GM18909 (cell line): ENCODE results near the gene DDIT4.
"Not testable (repeated sequence)": the region's sequence is repeated elsewhere in the genome, so short reads cannot be mapped to it uniquely, and the experiment has no call there.

Source experiments
- ATAC-seq: cut with Tn5 transposase; IDR thresholded peaks from one replicate; pipeline ENCODE4 v1.9.1; 2021; ENCODE audit warnings: mild to moderate bottlenecking; ENCODE audit not compliant: unreplicated experiment, poor library complexity

DDIT4 gene

DNA sequence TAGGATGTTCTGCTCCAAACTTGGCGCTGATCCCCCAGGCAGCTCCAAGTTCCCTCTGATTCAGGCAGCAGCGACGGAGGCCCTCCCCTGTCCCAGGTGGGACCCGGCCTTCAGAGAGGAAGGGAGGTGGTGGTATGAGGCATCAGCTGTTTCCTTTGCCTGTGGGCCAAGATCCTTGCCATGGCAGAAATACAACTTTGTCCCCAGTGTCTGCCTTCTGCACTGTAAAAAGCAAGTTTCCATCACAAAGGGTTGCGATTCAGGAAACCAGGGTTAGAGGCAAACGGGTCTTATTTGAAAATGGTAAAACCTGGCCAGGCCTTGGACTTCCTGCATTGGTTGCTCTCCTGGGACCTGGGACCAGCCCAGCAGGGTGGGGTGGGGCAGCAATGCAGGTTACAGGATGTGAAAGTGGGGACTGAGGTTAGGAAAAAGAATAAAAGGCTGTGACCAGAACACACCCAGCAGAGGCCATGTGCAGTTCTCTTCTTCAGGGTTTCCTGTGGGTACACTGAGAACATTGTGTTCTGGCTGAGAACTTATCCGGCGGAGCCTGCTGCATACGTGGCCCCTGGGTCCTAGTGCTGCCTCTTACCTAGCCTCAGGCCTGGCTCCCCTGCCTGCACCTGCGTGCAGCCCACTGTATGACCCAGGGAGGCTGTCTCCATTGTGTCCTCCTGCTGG, 25.1 kb upstream of the DDIT4 start:
- ATAC-seq, result peak; percentile 83

DNA sequence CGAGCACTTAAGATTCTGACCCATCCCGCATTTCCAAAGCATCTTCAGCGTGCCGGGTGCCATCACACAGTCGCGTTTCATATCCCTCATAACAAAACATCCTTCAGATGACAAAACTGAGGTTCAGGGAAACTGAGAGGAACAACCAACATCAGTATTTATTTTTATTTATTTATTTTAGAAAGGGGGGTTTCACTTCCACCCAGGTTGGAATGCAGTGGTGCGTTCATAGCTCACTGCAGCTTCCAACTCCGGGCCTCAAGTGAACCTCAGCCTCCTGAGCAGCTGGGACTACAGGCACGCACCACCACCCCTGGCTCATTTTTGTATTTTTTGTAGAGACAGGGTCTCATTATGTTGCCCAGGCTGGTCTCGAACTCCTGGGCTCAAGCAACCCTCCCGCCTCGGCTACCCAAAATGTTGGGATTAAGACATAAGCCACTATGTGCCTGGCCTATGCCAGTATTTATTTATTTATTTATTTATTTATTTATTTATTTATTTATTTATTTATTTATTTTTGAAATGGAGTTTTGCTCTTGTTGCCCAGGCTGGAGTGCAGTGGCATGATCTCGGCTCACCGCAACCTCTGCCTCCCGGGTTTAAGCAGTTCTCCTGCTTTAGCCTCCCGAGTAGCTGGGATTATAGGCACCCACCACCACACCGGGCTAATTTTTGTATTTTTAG, 24.4 kb upstream of the DDIT4 start:
- not testable (repeated sequence) for ATAC-seq

GRCh38 chr10:72250666-72251065, 23.1 kb upstream of the DDIT4 start:
- no peak for ATAC-seq

DNA sequence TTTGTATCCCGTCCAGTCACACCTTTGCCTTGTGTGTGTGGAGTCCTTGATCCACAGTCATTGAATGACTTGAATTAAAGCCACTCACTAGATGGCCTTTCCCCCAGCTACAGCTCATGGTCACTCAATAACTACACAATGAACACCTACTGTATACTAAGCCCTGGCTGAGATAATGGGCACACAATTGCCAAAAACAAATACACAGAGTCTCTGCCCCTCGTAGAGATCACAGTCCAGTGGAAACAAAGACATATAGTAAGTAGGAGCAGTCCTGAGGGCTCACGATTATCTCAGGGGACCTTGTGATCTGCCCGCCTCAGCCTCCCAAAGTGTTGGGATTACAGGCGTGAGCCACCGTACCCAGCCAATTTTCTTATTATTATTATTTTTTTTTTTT, 22.1 kb upstream of the DDIT4 start:
- no peak for ATAC-seq

DNA sequence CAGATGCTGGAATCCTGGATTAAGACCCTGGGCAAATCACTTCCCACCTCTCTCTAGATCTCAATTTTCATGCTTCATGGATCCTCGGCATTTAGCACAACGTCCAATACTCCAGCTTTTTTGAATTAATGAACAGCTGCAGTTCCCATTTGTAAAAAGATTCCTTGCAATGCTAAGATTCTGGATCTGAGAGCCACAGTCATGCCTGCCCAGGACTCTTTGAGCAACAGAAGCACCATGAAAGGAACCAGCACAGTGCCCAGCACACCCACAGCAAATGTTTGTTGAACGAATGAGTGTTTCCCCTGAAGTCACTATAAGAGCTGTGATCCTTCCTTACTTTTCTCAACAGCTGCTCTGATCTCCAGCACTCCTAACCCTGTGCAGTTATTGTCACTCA, 20.8 kb upstream of the DDIT4 start:
- no peak for ATAC-seq

GRCh38 chr10:72253578-72253977, 20.1 kb upstream of the DDIT4 start:
- no peak for ATAC-seq

- no peak for ATAC-seq
Observed at GRCh38 chr10:72254813-72255568, 18.7 kb upstream of the DDIT4 start.

GRCh38 chr10:72255977-72256729, 17.6 kb upstream of the DDIT4 start:
- ATAC-seq, result no peak

DNA sequence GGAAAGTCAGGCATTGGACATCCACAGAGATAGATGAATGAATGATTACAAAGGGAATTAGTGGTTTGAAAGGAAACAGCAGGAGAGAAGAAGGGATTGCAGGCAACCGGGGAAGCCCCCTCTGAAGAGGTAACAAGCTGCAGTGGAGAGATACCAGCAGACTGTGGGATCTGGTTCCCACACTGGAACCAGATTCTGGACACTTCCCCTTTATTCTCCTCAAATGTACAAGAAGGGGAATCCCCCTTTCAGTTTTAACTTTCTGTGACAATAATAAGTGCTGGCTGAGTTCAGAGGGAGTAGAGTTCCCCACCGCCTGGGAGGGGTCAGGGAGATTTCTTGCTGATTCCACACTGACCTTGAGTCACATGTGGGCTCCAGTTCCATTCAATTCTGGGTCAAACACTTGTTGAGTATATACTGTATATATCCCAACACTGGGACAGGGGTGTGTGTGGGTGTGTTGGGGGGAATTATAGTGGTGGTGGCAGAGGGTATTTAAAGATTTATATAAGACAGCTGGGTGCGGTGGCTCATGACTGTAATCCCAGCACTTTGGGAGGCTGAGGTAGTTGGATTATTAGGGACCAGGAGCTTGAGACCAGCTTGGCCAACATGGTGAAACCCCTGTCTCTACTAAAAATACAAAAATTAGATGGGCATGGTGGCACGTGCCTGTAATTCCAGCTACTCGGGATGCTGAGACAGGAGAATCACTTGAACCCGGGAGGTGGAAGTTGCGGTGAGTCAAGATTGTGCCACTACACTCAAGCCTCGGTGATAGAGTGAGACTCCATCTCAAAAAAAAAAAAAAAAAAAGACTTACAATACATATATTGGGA, 16.5 kb upstream of the DDIT4 start:
- no peak for ATAC-seq

DNA sequence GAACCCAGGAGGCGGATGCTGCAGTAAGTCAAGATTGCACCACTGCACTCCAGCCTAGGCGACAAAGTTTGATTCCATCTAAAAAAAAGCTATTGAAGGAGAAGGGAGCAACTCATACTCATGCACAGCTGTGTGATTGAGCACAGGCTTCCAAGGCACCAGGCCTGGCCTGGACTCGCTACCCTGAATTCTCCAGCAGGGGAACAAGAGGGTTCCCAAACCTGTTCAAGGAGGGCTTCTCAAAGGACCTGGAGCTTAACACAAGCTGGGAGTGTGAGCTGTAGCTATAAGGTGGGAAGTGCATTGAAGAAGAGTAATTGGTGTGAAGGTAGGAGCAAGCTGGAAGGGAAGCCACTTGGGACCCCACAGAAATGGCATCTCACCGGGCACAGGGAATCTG, 15.1 kb upstream of the DDIT4 start:
- ATAC-seq, result no peak

DNA sequence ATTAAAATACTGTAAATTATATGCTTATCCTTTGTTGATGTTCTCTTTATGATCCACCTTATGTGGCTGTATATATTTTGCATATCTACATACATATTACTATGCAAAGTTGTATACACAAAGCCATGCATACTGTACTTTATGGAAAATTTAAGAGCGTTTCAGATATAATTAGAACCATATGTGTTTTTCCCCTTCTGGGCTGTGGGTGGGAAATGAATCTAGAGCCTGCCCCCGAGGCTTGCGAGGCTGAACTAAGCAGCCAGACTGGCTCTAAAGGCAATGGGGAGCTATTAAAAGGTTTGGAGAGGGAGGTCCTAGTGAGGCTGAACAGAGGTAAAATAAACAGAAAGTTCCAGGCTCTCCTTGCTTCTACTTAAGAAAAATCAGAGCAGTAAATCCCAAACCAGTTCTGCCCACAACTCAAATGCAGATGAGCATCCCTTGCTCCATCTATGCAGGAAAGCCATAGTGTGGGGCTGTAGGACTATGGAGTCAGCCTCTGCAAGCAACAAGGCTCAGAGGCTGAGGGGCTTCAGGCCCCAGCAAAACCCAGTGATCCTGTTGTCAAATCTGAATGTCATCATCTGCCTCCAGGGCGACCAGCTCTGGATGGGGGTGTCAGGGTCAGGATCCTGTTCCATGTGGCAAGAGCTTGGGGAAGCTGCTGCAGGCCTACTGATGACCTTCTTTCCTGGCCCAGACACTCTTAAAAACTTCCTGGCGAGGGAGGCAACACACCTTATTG, 14.1 kb upstream of the DDIT4 start:
- ATAC-seq, result no peak

GRCh38 chr10:72260239-72260975, 13.3 kb upstream of the DDIT4 start:
- ATAC-seq, result peak; percentile 72

DNA sequence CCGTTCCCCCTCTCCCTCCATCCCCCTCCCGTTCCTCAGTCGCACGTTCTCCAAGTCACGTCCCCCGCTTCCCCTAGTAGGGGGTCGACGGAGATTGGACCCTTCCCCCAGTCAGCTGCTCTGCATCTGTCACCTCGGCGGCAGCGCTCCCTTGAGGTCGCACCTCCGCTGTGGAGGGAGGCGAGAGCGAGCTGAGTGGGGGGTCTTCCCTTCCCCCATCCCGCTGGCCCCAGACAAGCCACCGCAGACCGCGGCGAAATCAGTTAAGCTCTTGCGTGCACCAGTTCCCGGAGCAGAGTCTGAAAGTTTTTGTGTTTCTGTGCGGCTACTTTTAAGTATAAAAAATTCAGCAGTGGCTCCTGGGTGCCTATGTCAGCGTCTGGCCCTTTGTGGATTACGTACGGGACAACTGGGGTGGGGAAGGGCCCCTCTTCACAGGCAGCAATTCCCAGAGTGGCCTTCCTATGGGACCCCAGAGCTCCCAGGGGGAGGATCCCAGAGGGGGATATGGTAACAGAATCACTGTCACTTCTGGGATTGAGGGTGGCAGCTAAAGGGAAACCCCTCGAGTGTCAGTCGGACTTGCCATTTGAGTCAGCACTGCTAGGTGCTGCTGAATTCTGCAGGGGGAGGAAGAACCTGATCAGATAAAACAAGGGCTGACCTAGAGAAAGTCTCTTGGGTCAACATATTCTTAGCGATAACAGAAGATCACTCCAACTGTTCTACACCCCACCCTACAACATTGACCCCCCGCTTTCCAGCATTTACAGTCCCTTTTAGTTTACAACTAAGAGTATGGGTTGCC, 12.5 kb upstream of the DDIT4 start:
- ATAC-seq, result peak; percentile 52

GRCh38 chr10:72261784-72262404, 11.8 kb upstream of the DDIT4 start:
- ATAC-seq, result peak; percentile 11

- ATAC-seq, result no peak
Observed at GRCh38 chr10:72263613-72264241, 10.0 kb upstream of the DDIT4 start.

GRCh38 chr10:72264536-72264935, 9.2 kb upstream of the DDIT4 start:
- ATAC-seq, result no peak

DNA sequence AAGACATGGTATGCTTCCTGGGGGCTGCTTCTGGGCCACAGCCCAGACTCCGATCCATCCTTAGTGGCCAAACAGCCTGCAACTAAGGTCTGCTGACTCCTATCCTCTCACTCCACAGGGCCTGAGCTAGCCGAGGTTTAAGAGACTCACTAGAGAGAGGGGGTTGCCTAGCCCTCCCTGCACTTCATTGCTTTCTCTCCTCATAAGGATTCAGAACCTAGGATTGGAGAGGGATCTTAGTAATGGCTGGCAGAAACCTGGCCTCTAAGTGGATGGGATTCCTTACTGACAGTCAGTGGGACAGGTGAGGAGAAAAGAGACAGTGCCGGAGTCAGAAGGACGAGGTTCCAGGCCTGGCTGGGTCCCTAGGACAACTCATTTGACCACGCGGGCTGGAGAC, 8.2 kb upstream of the DDIT4 start:
- no peak for ATAC-seq
